ENCODE results near the gene TTC38.
"Not testable (repeated sequence)": the region's sequence is repeated elsewhere in the genome, so short reads cannot be mapped to it uniquely, and the experiment has no call there.

DNA sequence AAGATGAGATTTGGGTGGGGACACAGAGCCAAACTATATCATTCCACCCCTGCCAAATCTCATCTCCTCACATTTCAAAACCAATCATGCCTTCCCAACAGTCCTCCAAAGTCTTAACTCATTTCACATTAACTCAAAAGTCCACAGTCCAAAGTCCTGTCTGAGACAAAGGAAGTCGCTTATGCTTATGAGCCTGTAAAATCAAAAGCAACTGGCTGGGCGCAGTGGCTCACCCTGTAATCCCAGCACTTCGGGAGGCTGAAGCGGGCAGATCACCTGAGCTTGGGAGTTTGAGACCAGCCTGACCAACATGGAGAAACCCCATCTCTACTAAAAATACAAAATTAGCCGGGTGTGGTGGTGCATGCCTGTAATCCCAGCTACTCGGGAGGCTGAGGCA, 3.3 kb upstream of the TTC38 start:
- TF ChIP-seq, protein P1, sequence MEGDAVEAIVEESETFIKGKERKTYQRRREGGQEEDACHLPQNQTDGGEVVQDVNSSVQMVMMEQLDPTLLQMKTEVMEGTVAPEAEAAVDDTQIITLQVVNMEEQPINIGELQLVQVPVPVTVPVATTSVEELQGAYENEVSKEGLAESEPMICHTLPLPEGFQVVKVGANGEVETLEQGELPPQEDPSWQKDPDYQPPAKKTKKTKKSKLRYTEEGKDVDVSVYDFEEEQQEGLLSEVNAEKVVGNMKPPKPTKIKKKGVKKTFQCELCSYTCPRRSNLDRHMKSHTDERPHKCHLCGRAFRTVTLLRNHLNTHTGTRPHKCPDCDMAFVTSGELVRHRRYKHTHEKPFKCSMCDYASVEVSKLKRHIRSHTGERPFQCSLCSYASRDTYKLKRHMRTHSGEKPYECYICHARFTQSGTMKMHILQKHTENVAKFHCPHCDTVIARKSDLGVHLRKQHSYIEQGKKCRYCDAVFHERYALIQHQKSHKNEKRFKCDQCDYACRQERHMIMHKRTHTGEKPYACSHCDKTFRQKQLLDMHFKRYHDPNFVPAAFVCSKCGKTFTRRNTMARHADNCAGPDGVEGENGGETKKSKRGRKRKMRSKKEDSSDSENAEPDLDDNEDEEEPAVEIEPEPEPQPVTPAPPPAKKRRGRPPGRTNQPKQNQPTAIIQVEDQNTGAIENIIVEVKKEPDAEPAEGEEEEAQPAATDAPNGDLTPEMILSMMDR (IDR thresholded peaks at IDR 0.05; ENCODE audit: extremely low read depth in 1 of 2, insufficient read depth in 1 of 2, low read depth in 1 of 2, low read length in 2 of 2): not testable (repeated sequence)
- not testable (repeated sequence) for TF ChIP-seq POLR2AphosphoS5 (IDR thresholded peaks at IDR 0.05; ENCODE audit: insufficient read depth, low read depth, low read length); EZH2 (IDR thresholded peaks at IDR 0.05; ENCODE audit: borderline replicate concordance, low read depth, low read length, severe bottlenecking)

Measured in endothelial cell of umbilical vein (primary cell).